Neural progenitor cell (in vitro differentiated cells): ENCODE data around the gene CD55. TPM values are rescaled to one million over a fixed set of nuclear protein-coding genes. Genes with fewer than 3 reads are reported as not detected.

Experiments
- DNase-seq: peaks from one replicate; pipeline ENCODE4 v3.0.0-alpha.2; 2016; ENCODE audit warnings: low spot score
- H2AFZ ChIP-seq: fragments of 200-600 bp; sonication (generic); replicated peaks from 2 replicates; pipeline ENCODE4 v1.6.1; 2016; ENCODE audit warnings: antibody characterized with exemption
- H3F3A ChIP-seq: fragments of 200-600 bp; sonication (generic); 2 replicates; pipeline ENCODE4 v1.6.1; 2016; ENCODE audit warnings: antibody characterized with exemption, low read depth
- H3K27ac ChIP-seq: fragments of 200-600 bp; sonication (generic); 2 replicates; pipeline ENCODE4 v1.5.1; 2016; ENCODE audit warnings: mild to moderate bottlenecking
- H3K27me3 ChIP-seq: fragments of 200-600 bp; sonication (generic); 2 replicates; pipeline ENCODE4 v1.6.1; 2016; ENCODE audit warnings: mild to moderate bottlenecking, moderate library complexity
- H3K36me3 ChIP-seq: fragments of 200-600 bp; sonication (generic); 2 replicates; pipeline ENCODE4 v1.5.1; 2016
- H3K4me1 ChIP-seq: fragments of 200-600 bp; sonication (generic); 2 replicates; pipeline ENCODE4 v1.6.1; 2016; ENCODE audit warnings: mixed run types
- H3K4me2 ChIP-seq: fragments of 200-600 bp; sonication (generic); 2 replicates; pipeline ENCODE4 v1.6.1; 2016
- H3K4me3 ChIP-seq: fragments of 200-600 bp; sonication (generic); 2 replicates; pipeline ENCODE4 v1.5.1; 2016
- H3K79me2 ChIP-seq: fragments of 200-600 bp; sonication (generic); 2 replicates; pipeline ENCODE4 v1.6.1; 2016; ENCODE audit warnings: low read depth
- H3K9ac ChIP-seq: fragments of 200-600 bp; sonication (generic); 2 replicates; pipeline ENCODE4 v1.6.1; 2016
- H3K9me3 ChIP-seq: fragments of 200-600 bp; sonication (generic); 2 replicates; pipeline ENCODE4 v1.5.1; 2016; ENCODE audit warnings: low read depth
- H4K20me1 ChIP-seq: fragments of 200-600 bp; sonication (generic); 2 replicates; pipeline ENCODE4 v1.6.1; 2016; ENCODE audit warnings: low read depth
- H3K27ac Mint-ChIP-seq: 3 replicates; pipeline ENCODE4 v1.8.0; 2021; ENCODE audit warnings: mixed read lengths
- H3K27me3 Mint-ChIP-seq: 2 replicates; pipeline ENCODE4 v1.8.0; 2022; ENCODE audit warnings: low read depth, mild to moderate bottlenecking, inconsistent platforms, moderate library complexity, mixed read lengths; ENCODE audit not compliant: insufficient read depth
- H3K36me3 Mint-ChIP-seq: 3 replicates; pipeline ENCODE4 v1.8.0; 2021; ENCODE audit warnings: mixed read lengths
- H3K4me1 Mint-ChIP-seq: 3 replicates; pipeline ENCODE4 v1.8.0; 2021; ENCODE audit warnings: mixed read lengths
- H3K4me3 Mint-ChIP-seq: 3 replicates; pipeline ENCODE4 v1.8.0; 2021; ENCODE audit warnings: mild to moderate bottlenecking, moderate library complexity, mixed read lengths
- H3K9me3 Mint-ChIP-seq: 3 replicates; pipeline ENCODE4 v1.8.0; 2020; ENCODE audit warnings: mixed read lengths
- EZH2 ChIP-seq: fragments of 200-600 bp; sonication (generic); IDR thresholded peaks from 2 replicates; pipeline ENCODE4 v1.6.1; 2017; ENCODE audit warnings: antibody characterized with exemption, mild to moderate bottlenecking, moderate library complexity
- EZH2phosphoT487 ChIP-seq: fragments of 200-600 bp; sonication (generic); IDR thresholded peaks from 2 replicates; pipeline ENCODE4 v1.6.1; 2017; ENCODE audit warnings: antibody characterized with exemption
- total RNA-seq: library from RNA; depleted of rRNA; stranded (reverse); fragments of >200 nt; gene quantifications from 2 replicates; pipeline ENCODE4 v1.2.3, GENCODE V29; 2015; ENCODE audit warnings: low replicate concordance
- TF ChIP-seq, protein P1 (sequence below): fragments of 200-600 bp; sonication (generic); IDR thresholded peaks from 2 replicates; pipeline ENCODE4 v1.5.1; 2017; ENCODE audit warnings: antibody characterized with exemption, mild to moderate bottlenecking

Gene CD55
- total RNA-seq, 1 donor from 2014 or later, result 11.5 TPM

DNA sequence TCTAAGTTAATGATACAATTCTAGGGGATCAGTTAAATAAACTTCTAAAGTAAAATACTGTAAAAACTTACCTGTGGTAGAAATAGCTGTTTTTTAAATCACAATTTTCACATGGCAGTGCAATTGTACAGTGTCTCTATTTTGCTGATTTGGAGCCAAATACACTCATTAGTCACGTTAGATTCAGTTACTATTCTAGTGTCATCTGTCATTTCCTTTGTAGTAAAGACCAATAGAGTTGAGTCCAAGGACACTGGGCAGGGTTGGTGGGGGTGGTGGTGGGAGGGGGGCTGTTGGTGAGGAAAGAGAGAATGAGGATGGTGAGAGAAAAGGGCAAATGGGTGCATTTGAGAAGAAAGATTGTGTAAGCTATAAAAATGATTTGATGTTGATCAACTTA, 33.6 kb downstream of the CD55 start:
- no peaks in the 10 kb centered on the region for H4K20me1 ChIP-seq
- H3K9me3 ChIP-seq, result no peaks in the 10 kb centered on the region
- H2AFZ ChIP-seq, result no peak overlapping the region
- Mint-ChIP-seq H3K4me1 (peaks cover 4% of the 10 kb centered on the region), H3K27me3 (no peaks in the 10 kb centered on the region), H3K9me3 (peaks cover 4% of the 10 kb centered on the region), H3K27ac (no peak overlapping the region), H3K4me3 (no peak overlapping the region), H3K36me3 (peaks cover 3% of the 10 kb centered on the region)
- no peaks in the 10 kb centered on the region for H3F3A ChIP-seq
- H3K4me3 ChIP-seq, result no peak overlapping the region
- no peaks in the 10 kb centered on the region for H3K36me3 ChIP-seq
- no peaks in the 10 kb centered on the region for H3K79me2 ChIP-seq
- no peak for TF ChIP-seq EZH2phosphoT487
- TF ChIP-seq, protein P1, sequence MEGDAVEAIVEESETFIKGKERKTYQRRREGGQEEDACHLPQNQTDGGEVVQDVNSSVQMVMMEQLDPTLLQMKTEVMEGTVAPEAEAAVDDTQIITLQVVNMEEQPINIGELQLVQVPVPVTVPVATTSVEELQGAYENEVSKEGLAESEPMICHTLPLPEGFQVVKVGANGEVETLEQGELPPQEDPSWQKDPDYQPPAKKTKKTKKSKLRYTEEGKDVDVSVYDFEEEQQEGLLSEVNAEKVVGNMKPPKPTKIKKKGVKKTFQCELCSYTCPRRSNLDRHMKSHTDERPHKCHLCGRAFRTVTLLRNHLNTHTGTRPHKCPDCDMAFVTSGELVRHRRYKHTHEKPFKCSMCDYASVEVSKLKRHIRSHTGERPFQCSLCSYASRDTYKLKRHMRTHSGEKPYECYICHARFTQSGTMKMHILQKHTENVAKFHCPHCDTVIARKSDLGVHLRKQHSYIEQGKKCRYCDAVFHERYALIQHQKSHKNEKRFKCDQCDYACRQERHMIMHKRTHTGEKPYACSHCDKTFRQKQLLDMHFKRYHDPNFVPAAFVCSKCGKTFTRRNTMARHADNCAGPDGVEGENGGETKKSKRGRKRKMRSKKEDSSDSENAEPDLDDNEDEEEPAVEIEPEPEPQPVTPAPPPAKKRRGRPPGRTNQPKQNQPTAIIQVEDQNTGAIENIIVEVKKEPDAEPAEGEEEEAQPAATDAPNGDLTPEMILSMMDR, result no peak
- no peak for TF ChIP-seq EZH2
- H3K27me3 ChIP-seq, result no peaks in the 10 kb centered on the region
- no peak overlapping the region for H3K27ac ChIP-seq
- no peak for DNase-seq
- no peaks in the 10 kb centered on the region for H3K4me1 ChIP-seq
- H3K4me2 ChIP-seq, result no peak overlapping the region
- no peak overlapping the region for H3K9ac ChIP-seq

GRCh38 chr1:207355513-207356295, 34.2 kb downstream of the CD55 start:
- Mint-ChIP-seq H3K4me3 (no peak overlapping the region), H3K4me1 (peaks cover 4% of the 10 kb centered on the region), H3K9me3 (no peaks in the 10 kb centered on the region), H3K27me3 (no peaks in the 10 kb centered on the region), H3K36me3 (no peaks in the 10 kb centered on the region), H3K27ac (no peak overlapping the region)
- Histone ChIP-seq H3K79me2 (no peaks in the 10 kb centered on the region), H3K27me3 (no peaks in the 10 kb centered on the region), H3K27ac (no peak overlapping the region), H3K4me2 (no peak overlapping the region), H3K4me3 (no peak overlapping the region), H3K9me3 (no peaks in the 10 kb centered on the region), H2AFZ (no peak overlapping the region), H3K9ac (no peak overlapping the region), H3K4me1 (no peaks in the 10 kb centered on the region), H3K36me3 (no peaks in the 10 kb centered on the region), H4K20me1 (no peaks in the 10 kb centered on the region), H3F3A (no peaks in the 10 kb centered on the region)
- no peak for TF ChIP-seq EZH2phosphoT487
- TF ChIP-seq, protein P1, result no peak
- no peak for TF ChIP-seq EZH2
- no peak for DNase-seq

DNA sequence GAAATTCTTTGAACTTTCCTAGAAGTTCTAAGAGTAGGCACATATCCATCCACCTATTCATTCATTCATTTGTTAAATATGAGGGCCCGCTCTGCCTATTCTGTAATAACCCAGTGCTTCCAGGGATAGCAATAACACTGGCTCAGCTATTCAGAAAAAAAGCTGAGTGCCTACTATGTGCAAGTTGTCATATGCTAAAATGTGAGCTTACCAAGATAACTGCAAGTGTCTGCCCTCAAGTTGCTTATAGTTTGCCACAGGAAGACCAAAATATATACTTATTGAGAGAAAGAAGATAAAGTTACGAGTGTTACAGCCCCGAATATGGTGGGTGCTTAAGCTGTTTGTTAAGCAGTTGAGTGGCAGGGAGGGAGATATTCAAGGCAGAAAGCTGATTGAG, 39.6 kb downstream of the CD55 start:
- Mint-ChIP-seq H3K4me1 (no peaks in the 10 kb centered on the region), H3K9me3 (no peaks in the 10 kb centered on the region), H3K27ac (no peak overlapping the region), H3K27me3 (no peaks in the 10 kb centered on the region), H3K36me3 (no peaks in the 10 kb centered on the region), H3K4me3 (no peak overlapping the region)
- Histone ChIP-seq H3K79me2 (no peaks in the 10 kb centered on the region), H3K4me1 (no peaks in the 10 kb centered on the region), H3K4me3 (no peak overlapping the region), H3K9me3 (no peaks in the 10 kb centered on the region), H3F3A (no peaks in the 10 kb centered on the region), H3K4me2 (no peak overlapping the region), H4K20me1 (no peaks in the 10 kb centered on the region), H3K9ac (no peak overlapping the region), H3K36me3 (no peaks in the 10 kb centered on the region), H2AFZ (no peak overlapping the region), H3K27ac (no peak overlapping the region), H3K27me3 (no peaks in the 10 kb centered on the region)
- DNase-seq, result no peak
- TF ChIP-seq EZH2phosphoT487 (no peak), EZH2 (no peak)
- TF ChIP-seq, protein P1, result no peak
